HG03045 (cell line): ENCODE measurements around the gene ACACA.
"Not testable (repeated sequence)": the region's sequence is repeated elsewhere in the genome, so short reads cannot be mapped to it uniquely, and the experiment has no call there.

Experiments
- ATAC-seq: cut with Tn5 transposase; IDR thresholded peaks from one replicate; pipeline ENCODE4 v1.9.1; 2021; ENCODE audit warnings: mild to moderate bottlenecking, moderate library complexity; ENCODE audit not compliant: unreplicated experiment

The ACACA gene

GRCh38 chr17:37406635-37407461, at the start of gene ACACA, which contains the start of gene TADA2A:
Gene ACACA, minus strand, starts transcription at chr17:37406836. Its CDS starts 537 bp downstream, at chr17:37406299.
Gene TADA2A, plus strand, starts transcription at chr17:37406886. Its CDS starts 4,480 bp downstream, at chr17:37411366.
- peak; percentile 82 for ATAC-seq

- ATAC-seq = no peak
Measured at GRCh38 chr17:37450112-37450511, 43.5 kb upstream of the ACACA start.

- ATAC-seq = no peak
Measured at GRCh38 chr17:37447641-37448040, 41.0 kb upstream of the ACACA start.

- no peak for ATAC-seq
Measured at GRCh38 chr17:37446027-37446426, 39.4 kb upstream of the ACACA start.

- ATAC-seq = not testable (repeated sequence)
Measured at GRCh38 chr17:37441369-37442014, 34.9 kb upstream of the ACACA start.

GRCh38 chr17:37440424-37440823, 33.8 kb upstream of the ACACA start:
- ATAC-seq = no peak

- no peak for ATAC-seq
Measured at GRCh38 chr17:37438141-37438540, 31.5 kb upstream of the ACACA start.

- no peak for ATAC-seq
Measured at GRCh38 chr17:37432671-37433070, 26.0 kb upstream of the ACACA start.

- no peak for ATAC-seq
Measured at GRCh38 chr17:37430051-37430627, 23.5 kb upstream of the ACACA start.

- no peak for ATAC-seq
Measured at GRCh38 chr17:37429453-37429852, 22.8 kb upstream of the ACACA start.

GRCh38 chr17:37429039-37429438, 22.4 kb upstream of the ACACA start:
- ATAC-seq = no peak

GRCh38 chr17:37425268-37425667, 18.6 kb upstream of the ACACA start:
- no peak for ATAC-seq

GRCh38 chr17:37422971-37423625, 16.5 kb upstream of the ACACA start:
- ATAC-seq = no peak

- no peak for ATAC-seq
Measured at GRCh38 chr17:37417852-37418251, 11.2 kb upstream of the ACACA start.

GRCh38 chr17:37413875-37414519, 7.4 kb upstream of the ACACA start:
- no peak for ATAC-seq

GRCh38 chr17:37410357-37410756, 3.7 kb upstream of the ACACA start:
- ATAC-seq = no peak

- ATAC-seq = not testable (repeated sequence)
Measured at GRCh38 chr17:37408145-37408479, 1.5 kb upstream of the ACACA start.

GRCh38 chr17:37405955-37406634, 541 bp downstream of the ACACA start:
- no peak for ATAC-seq

GRCh38 chr17:37405522-37405921, 1.1 kb downstream of the ACACA start:
- ATAC-seq = not testable (repeated sequence)

GRCh38 chr17:37400505-37400904, 6.1 kb downstream of the ACACA start:
- no peak for ATAC-seq
